ENCODE measurements around the gene EIF3D. TPM values are rescaled to one million over a fixed set of nuclear protein-coding genes. Genes with fewer than 3 reads are reported as not detected.

The EIF3D gene
- total RNA-seq, 1 donor from 2014 or later = 132 TPM

DNA sequence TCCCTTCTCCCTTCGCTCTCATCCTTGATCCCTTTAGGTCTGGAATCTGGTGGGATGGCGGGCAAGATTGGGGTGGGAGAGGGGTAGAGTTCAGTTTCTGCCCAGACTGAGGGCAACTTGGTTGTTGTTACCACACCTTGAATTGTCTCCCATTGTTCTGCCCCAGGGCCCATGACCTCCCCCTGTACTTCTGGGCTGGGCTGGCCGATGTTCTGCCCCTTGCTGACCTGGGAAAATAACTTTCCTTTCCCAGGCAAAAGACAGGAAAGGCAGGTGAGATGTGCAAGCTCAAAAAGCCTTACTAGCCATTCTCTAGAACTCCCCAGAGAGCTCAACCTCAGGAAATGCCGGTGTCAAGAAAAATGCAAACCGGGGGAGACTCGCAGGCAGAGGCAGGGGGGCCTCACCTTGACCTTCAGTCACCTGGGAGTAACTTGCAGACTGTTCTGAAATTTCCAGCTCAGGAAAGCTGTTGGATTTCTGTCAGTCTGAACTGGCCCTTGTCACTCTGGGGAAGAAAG, 32.4 kb upstream of the EIF3D start:
- no peak for ATAC-seq
- H3K27ac ChIP-seq = no peak overlapping the region
- H3K4me3 ChIP-seq = no peak overlapping the region
- H3K36me3 ChIP-seq = no peaks in the 10 kb centered on the region
- intact Hi-C loops (cut with DNase I) = no loop called here
- no peak for TF ChIP-seq CTCF (IDR thresholded peaks at IDR 0.05)
- no peak for DNase-seq
- no peaks in the 10 kb centered on the region for H3K9me3 ChIP-seq
- H3K4me1 ChIP-seq = no peaks in the 10 kb centered on the region
- peaks cover 16% of the 10 kb centered on the region for H3K27me3 ChIP-seq

DNA sequence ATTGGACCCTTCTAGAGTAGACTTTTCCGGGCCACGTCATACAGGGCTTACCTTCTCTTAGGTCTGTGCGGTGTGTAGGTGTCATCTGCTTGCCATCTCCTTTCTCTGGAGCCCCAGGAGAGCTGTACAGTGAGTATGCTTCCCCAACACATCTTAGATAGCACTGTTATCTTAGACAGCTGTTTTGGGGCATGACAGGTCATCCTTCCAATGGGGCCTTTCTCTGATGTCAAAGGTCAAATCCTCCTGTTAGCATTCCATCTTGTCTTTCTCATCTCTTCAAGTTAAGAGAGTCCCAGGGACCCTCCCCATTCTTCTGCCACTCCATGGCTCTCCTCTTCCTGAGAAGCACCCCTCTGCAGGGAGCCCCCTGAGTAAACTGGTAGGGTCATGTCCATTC, 31.0 kb upstream of the EIF3D start:
- ATAC-seq (no peak), DNase-seq (no peak)
- intact Hi-C loops (cut with DNase I) = no loop called here
- TF ChIP-seq CTCF (IDR thresholded peaks at IDR 0.05) = no peak
- Histone ChIP-seq H3K36me3 (no peaks in the 10 kb centered on the region), H3K27me3 (peaks cover 16% of the 10 kb centered on the region), H3K27ac (no peak overlapping the region), H3K4me1 (no peaks in the 10 kb centered on the region), H3K4me3 (no peak overlapping the region), H3K9me3 (no peaks in the 10 kb centered on the region)

DNA sequence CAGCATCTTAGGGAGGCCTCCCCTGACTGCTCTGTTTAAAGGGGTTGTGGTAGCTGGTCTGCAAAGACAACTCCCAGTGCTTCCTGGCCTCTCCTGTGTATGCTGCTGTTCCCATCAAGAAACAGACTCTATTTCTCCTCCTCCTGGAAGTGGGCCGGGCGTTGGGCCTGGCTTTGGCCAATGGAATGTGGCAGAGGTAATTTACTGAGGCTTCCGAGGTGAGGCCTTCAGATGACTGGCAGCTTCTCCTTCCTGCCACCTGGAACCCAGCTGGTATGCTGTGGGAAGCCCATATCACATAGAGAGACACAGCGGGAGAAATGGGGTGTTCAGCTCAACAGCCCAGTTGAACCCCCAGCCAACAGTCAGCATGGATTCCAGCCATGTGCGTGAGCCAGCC, 25.1 kb upstream of the EIF3D start:
- Histone ChIP-seq H3K27ac (no peak overlapping the region), H3K4me3 (no peak overlapping the region), H3K36me3 (no peaks in the 10 kb centered on the region), H3K9me3 (no peaks in the 10 kb centered on the region), H3K4me1 (no peaks in the 10 kb centered on the region), H3K27me3 (peaks cover 25% of the 10 kb centered on the region)
- intact Hi-C loops (cut with DNase I) = no loop called here
- no peak for TF ChIP-seq CTCF (IDR thresholded peaks at IDR 0.05)
- ATAC-seq = no peak
- no peak for DNase-seq

DNA sequence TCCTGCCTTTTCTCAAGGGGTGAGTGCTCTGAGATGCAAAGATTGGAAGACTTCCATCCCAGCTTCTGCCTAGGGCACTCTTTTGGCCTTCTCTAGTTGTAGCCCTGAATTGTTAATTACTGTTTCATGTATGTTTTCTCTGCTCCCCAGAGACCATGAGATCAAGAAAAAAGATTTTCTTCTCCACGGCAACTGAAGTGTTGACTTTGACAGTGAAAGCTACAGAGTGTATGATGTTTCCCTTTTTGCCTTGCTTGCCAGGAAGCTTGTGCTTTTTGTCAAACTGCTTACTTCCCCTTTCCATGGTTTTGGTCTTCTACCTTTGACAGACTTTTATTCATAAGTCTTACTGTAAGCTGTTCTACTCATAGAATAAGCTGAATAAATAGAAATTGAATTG, 23.3 kb upstream of the EIF3D start:
- no peak for DNase-seq
- no peak for TF ChIP-seq CTCF (IDR thresholded peaks at IDR 0.05)
- Histone ChIP-seq H3K4me3 (no peak overlapping the region), H3K27ac (no peak overlapping the region), H3K36me3 (no peaks in the 10 kb centered on the region), H3K4me1 (no peaks in the 10 kb centered on the region), H3K27me3 (peaks cover 32% of the 10 kb centered on the region), H3K9me3 (no peaks in the 10 kb centered on the region)
- intact Hi-C loops (cut with DNase I) = no loop called here
- peak; percentile 47 for ATAC-seq

DNA sequence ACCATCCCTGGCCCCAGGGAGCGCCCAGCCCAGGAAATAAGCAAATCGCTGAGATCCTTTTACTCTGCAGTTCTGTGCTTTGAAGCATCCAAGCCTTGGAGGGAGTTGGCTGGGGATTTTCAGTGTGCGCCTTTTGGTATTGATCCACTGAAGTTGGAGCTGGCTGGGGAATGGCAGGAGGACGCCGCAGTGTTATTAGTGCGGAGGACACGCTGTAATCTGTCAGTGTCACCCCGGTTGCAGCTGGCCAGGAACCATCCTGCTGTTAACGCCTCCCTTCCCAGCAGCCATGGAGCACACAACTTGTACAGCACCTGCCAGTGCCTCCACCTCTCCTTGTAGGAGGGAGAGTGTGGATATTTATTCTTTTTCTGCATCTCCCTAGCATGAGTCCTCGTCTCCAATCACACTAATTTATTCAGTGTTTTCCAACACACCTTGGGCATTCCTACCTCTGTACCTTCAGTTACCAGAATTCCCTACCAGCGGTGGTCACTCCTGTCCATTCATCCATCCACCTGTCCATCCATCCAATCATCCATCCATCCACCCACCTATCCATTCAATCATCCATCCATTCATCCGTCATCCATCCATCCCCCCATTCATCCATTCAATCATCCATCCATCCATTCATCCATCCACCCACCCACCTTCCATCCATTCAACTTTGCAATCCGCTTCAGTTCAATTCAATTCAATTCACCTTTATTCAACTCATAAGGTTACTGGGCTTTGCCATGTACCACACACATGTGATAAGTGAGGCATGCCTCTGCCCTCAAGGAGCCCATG, 21.9 kb upstream of the EIF3D start:
- no peaks in the 10 kb centered on the region for H3K36me3 ChIP-seq
- H3K4me1 ChIP-seq = no peaks in the 10 kb centered on the region
- H3K27ac ChIP-seq = no peak overlapping the region
- ATAC-seq (no peak), DNase-seq (no peak)
- no peaks in the 10 kb centered on the region for H3K9me3 ChIP-seq
- intact Hi-C loops (cut with DNase I) = no loop called here
- peaks cover 32% of the 10 kb centered on the region for H3K27me3 ChIP-seq
- TF ChIP-seq CTCF (IDR thresholded peaks at IDR 0.05) = no peak
- no peak overlapping the region for H3K4me3 ChIP-seq

Data from upper lobe of right lung (tissue), 1 donor.